Heart right ventricle (tissue), 16 donors: ENCODE results near the gene NOTCH4. TPM values are rescaled to one million over a fixed set of nuclear protein-coding genes. Genes with fewer than 3 reads are reported as not detected.

Source experiments
- ATAC-seq, 8 donors: fragments of 200-7000 bp; cut with Tn5 transposase; one replicate each; pipeline ENCODE4 v1.9.1; 2020; ENCODE audit warnings: mild to moderate bottlenecking in 8 of 8, moderate library complexity in 8 of 8, moderate number of reproducible peaks in 1 of 8
- DNase-seq, 2 donors: peaks; one replicate each; pipeline ENCODE4 v3.0.0-alpha.2; 2020
- H3K27ac ChIP-seq, 10 donors: fragments of 200-600 bp; sonication (generic) in 2 of 10; one replicate each; pipeline versions ENCODE4 v1.5.0 to v1.8.0; 2020 to 2022; ENCODE audit warnings: mild to moderate bottlenecking in 3 of 10
- H3K27me3 ChIP-seq, 7 donors: fragments of 200-600 bp; one replicate each; pipeline ENCODE4 v1.8.0; 2021 to 2022; ENCODE audit warnings: mild to moderate bottlenecking in 2 of 7
- H3K36me3 ChIP-seq, 9 donors: fragments of 200-600 bp; sonication (generic) in 1 of 9; one replicate each; pipeline versions ENCODE4 v1.5.0 to v1.8.0; 2020 to 2022; ENCODE audit warnings: mild to moderate bottlenecking in 2 of 9
- H3K4me1 ChIP-seq, 9 donors: fragments of 200-600 bp; sonication (generic) in 1 of 9; one replicate each; pipeline versions ENCODE4 v1.5.0 to v1.8.0; 2020 to 2022; ENCODE audit warnings: mild to moderate bottlenecking in 4 of 9
- H3K4me3 ChIP-seq, 10 donors: fragments of 200-600 bp; sonication (generic) in 2 of 10; one replicate each; pipeline versions ENCODE4 v1.5.0 to v1.8.0; 2020 to 2022; ENCODE audit warnings: mild to moderate bottlenecking in 7 of 10, moderate library complexity in 2 of 10
- H3K9me3 ChIP-seq, 11 donors: fragments of 200-600 bp in 10 of 11; sonication (generic) in 2 of 11; one replicate each; pipeline versions ENCODE4 v1.5.0 to v1.8.0; 2013 to 2022; ENCODE audit warnings: mild to moderate bottlenecking in 2 of 11, control low read depth in 1 of 11, moderate library complexity in 1 of 11
- CTCF ChIP-seq, 9 donors: fragments of 200-600 bp; sonication (generic) in 2 of 9; IDR thresholded peaks; one replicate each; pipeline versions ENCODE4 v1.5.0 to v1.8.0; 2021 to 2022; ENCODE audit warnings: antibody characterized with exemption in 9 of 9, mild to moderate bottlenecking in 5 of 9, moderate library complexity in 1 of 9
- WGBS, 2 donors: extraction: QIAGEN DNeasy Blood & Tissue Kit; methylation state at CpG; one replicate each; pipeline ENCODE4 v1.1.7; 2013; ENCODE audit warnings: inconsistent platforms in 1 of 2; 5-methylcytosine and 5-hydroxymethylcytosine counted together
- intact Hi-C, 10 donors: fragments of 100-400 bp; cut with DNase I; formaldehyde crosslinking; loops; one replicate each; pipeline versions ENCODE4 v1.11.1 to v1.14.2; 2022
- polyA plus RNA-seq, 2 donors: library from polyadenylated mRNA; stranded (reverse); fragments of 200-250 nt; gene quantifications; one replicate each; pipeline ENCODE4 v1.2.3, GENCODE V29; 2013
- total RNA-seq, 10 donors: library from RNA; stranded (reverse); fragmentation: NEBNext Ultra II Directional in 3 of 10; extraction: Animal tissue kit (Norgen Biotek cat#: 25700) in 3 of 10; gene quantifications; one replicate each; pipeline versions ENCODE4 v1.2.1 to v1.2.4, GENCODE V29; 2021 to 2023
- donor health status: Arrhythmogenic right ventricular cardiomyopathy.
- donor health status: ischemic (EF 13 %, LVEDD 7.1; RV severe dilation, severe dysfunction).
- donor health status: healthy with polysubstance abuse.
- donor health status: DM: no; HTN: yes; CAD: no.
- donor health status: DM: no; HTN: no; CAD: no.
- donor health status: ischemic (EF 25% LVEDD 6.9; RV normal size, moderate dysfunction).
- donor health status: ischemic (EF 25% LVEDD 5.7; RV mildly dilated, moderate dysfunction).
- donor health status: healthy.
- donor health status: DM: yes; HTN: yes; CAD: no.
- donor health status: Ischemic cardiomyopathy.
- donor health status: ischemic (EF 35%, LVEDD 5.7; RV mildly dilated, moderate dysfunction).
- donor health status: nonischemic (EF 11% LVEDD 7.7; RV severe dilation, severe dysfunction).
- donor health status: DM: yes; HTN: yes; CAD: no.
- donor health status: PGD.
- donor health status: ischemic (EF 29% LVEDD 5.4; RV normal size, mild dysfunction).
- donor health status: nonischemic (EF 23%, LVEDD 6.1; RV moderate dilation, normal function).

The NOTCH4 gene
- total and polyA plus RNA-seq, 12 donors = 17.4 to 123 (median 23.9) TPM

- intact Hi-C loops = no loop called here
- peaks cover 0 to 9% (median 0%) of the 10 kb centered on the region in 9 donors for H3K4me1 ChIP-seq
- 85 to 89% methylated on average over 3 of the region's 3 CpGs for WGBS, 2 donors
- ATAC-seq (no peak), DNase-seq (no peak)
- no peak overlapping the region for H3K4me3 ChIP-seq
- peaks cover 0 to 97% (median 5%) of the 10 kb centered on the region in 9 donors for H3K36me3 ChIP-seq
- H3K9me3 ChIP-seq = no peaks in the 10 kb centered on the region
- no peak for TF ChIP-seq CTCF (IDR thresholded peaks at IDR 0.05)
- no peak overlapping the region for H3K27ac ChIP-seq
- peaks cover 0 to 10% (median 0%) of the 10 kb centered on the region in 7 donors for H3K27me3 ChIP-seq
Measured at GRCh38 chr6:32204268-32204715, 19.6 kb downstream of the NOTCH4 start.

- no peak for TF ChIP-seq CTCF (IDR thresholded peaks at IDR 0.05)
- no peaks in the 10 kb centered on the region for H3K9me3 ChIP-seq
- no peak overlapping the region for H3K27ac ChIP-seq
- intact Hi-C loops = no loop called here
- peaks cover 0 to 97% (median 5%) of the 10 kb centered on the region in 9 donors for H3K36me3 ChIP-seq
- ATAC-seq (no peak), DNase-seq (no peak)
- H3K4me3 ChIP-seq = no peak overlapping the region
- H3K27me3 ChIP-seq = peaks cover 0 to 10% (median 0%) of the 10 kb centered on the region in 7 donors
- peaks cover 0 to 9% (median 0%) of the 10 kb centered on the region in 9 donors for H3K4me1 ChIP-seq
- 83 to 86% methylated on average over 9 of the region's 9 CpGs for WGBS, 2 donors
Measured at GRCh38 chr6:32203426-32204267, 20.2 kb downstream of the NOTCH4 start.

- Histone ChIP-seq H3K4me3 (no peak overlapping the region), H3K36me3 (peaks cover 0 to 94% (median 5%) of the 10 kb centered on the region in 9 donors), H3K4me1 (peaks cover 2 to 17% (median 6%) of the 10 kb centered on the region in 9 donors), H3K27ac (no peak overlapping the region), H3K9me3 (no peaks in the 10 kb centered on the region), H3K27me3 (peaks cover 0 to 10% (median 0%) of the 10 kb centered on the region in 7 donors)
- ATAC-seq = no peak
- TF ChIP-seq CTCF (IDR thresholded peaks at IDR 0.05) = no peak
- WGBS, 2 donors = 88 to 89% methylated on average over 9 of the region's 9 CpGs
- DNase-seq = no peak
- intact Hi-C loops = no loop called here
Measured at GRCh38 chr6:32202186-32202585, 21.7 kb downstream of the NOTCH4 start.

- Histone ChIP-seq H3K27me3 (peaks cover 0 to 10% (median 0%) of the 10 kb centered on the region in 7 donors), H3K36me3 (peaks cover 0 to 87% (median 5%) of the 10 kb centered on the region in 9 donors), H3K4me1 (peaks cover 6 to 29% (median 14%) of the 10 kb centered on the region in 9 donors), H3K9me3 (no peaks in the 10 kb centered on the region), H3K27ac (no peak overlapping the region), H3K4me3 (no peak overlapping the region)
- 91% methylated on average over 13 of the region's 13 CpGs for WGBS, 2 donors
- intact Hi-C loops = no loop called here
- no peak for TF ChIP-seq CTCF (IDR thresholded peaks at IDR 0.05)
- DNase-seq = no peak
- ATAC-seq = no peak
Measured at GRCh38 chr6:32200711-32201475, 23.0 kb downstream of the NOTCH4 start.
